H1 (cell line): ENCODE measurements around the gene PRAME.

ENCODE experiments used
- CREB1 ChIP-seq: IDR thresholded peaks from 2 replicates; pipeline ENCODE4 v1.6.1; 2012; ENCODE audit warnings: inconsistent platforms
- EZH2 ChIP-seq: fragments of 200-600 bp; sonication (generic); IDR thresholded peaks from 2 replicates; pipeline ENCODE4 v1.7.1; 2012; ENCODE audit warnings: low read depth, mild to moderate bottlenecking, moderate library complexity, low read length, inconsistent platforms; ENCODE audit not compliant: severe bottlenecking
- POLR2A ChIP-seq, 2 experiments: IDR thresholded peaks; 1 replicate in 1 of 2; 2 replicates in 1 of 2; pipeline ENCODE4 v1.6.1; 2011; ENCODE audit warnings: low read depth in 2 of 2, low read length in 2 of 2, mild to moderate bottlenecking in 2 of 2; ENCODE audit errors: control extremely low read depth in 1 of 2
- RAD21 ChIP-seq, 2 experiments: IDR thresholded peaks in 1 of 2; conservative IDR thresholded peaks in 1 of 2; 2 replicates each; pipeline ENCODE4 v1.6.1; 2011; ENCODE audit warnings: low read depth in 2 of 2, low read length in 2 of 2, improper control_type of control experiment in 1 of 2, inconsistent platforms in 1 of 2, mild to moderate bottlenecking in 1 of 2, moderate library complexity in 1 of 2
- YY1 ChIP-seq: IDR thresholded peaks from 2 replicates; pipeline ENCODE4 v1.6.1; 2011; ENCODE audit warnings: low read depth, mild to moderate bottlenecking, low read length
- TF ChIP-seq, protein P1 (sequence below), 3 experiments: IDR thresholded peaks; 1 replicate in 2 of 3; 2 replicates in 1 of 3; pipeline versions ENCODE4 v1.5.1 to v1.6.1; 2011; ENCODE audit warnings: low read length in 3 of 3, mild to moderate bottlenecking in 3 of 3, inconsistent platforms in 2 of 3, low read depth in 1 of 3, moderate library complexity in 1 of 3; ENCODE audit not compliant: insufficient read depth in 1 of 3; ENCODE audit errors: control extremely low read depth in 1 of 3

- TF ChIP-seq RAD21 (IDR thresholded peaks at IDR 0.05 in 1 of 2, conservative IDR thresholded peaks at IDR 0.05 in 1 of 2; ENCODE audit: low read depth in 2 of 2, low read length in 2 of 2): peak; percentile 53 to 65
- TF ChIP-seq EZH2: no peak
- TF ChIP-seq POLR2A (IDR thresholded peaks at IDR 0.05; ENCODE audit: control extremely low read depth in 1 of 2, low read depth in 2 of 2, low read length in 2 of 2): no peak
- no peak for TF ChIP-seq CREB1
- TF ChIP-seq, protein P1, sequence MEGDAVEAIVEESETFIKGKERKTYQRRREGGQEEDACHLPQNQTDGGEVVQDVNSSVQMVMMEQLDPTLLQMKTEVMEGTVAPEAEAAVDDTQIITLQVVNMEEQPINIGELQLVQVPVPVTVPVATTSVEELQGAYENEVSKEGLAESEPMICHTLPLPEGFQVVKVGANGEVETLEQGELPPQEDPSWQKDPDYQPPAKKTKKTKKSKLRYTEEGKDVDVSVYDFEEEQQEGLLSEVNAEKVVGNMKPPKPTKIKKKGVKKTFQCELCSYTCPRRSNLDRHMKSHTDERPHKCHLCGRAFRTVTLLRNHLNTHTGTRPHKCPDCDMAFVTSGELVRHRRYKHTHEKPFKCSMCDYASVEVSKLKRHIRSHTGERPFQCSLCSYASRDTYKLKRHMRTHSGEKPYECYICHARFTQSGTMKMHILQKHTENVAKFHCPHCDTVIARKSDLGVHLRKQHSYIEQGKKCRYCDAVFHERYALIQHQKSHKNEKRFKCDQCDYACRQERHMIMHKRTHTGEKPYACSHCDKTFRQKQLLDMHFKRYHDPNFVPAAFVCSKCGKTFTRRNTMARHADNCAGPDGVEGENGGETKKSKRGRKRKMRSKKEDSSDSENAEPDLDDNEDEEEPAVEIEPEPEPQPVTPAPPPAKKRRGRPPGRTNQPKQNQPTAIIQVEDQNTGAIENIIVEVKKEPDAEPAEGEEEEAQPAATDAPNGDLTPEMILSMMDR (IDR thresholded peaks at IDR 0.05; ENCODE audit: control extremely low read depth in 1 of 3, insufficient read depth in 1 of 3, low read depth in 1 of 3, low read length in 3 of 3): peak; percentile 71 to 82 (median 73)
- TF ChIP-seq YY1: no peak
Observed at GRCh38 chr22:22576244-22576988, 17.4 kb upstream of the PRAME start.
